Activated CD8-positive, alpha-beta memory T cell treated with anti-CD3 and anti-CD28 coated beads for 1 hour (primary cell): ENCODE results near the gene POLR2B.
"Not testable (repeated sequence)": the region's sequence is repeated elsewhere in the genome, so short reads cannot be mapped to it uniquely, and the experiment has no call there.

Experiments
- DNase-seq, 2 donors: peaks; one replicate each; pipeline ENCODE4 v3.0.0-alpha.2; 2020; ENCODE audit warnings: low read depth in 1 of 2; ENCODE audit errors: extremely low read depth in 1 of 2

POLR2B gene

GRCh38 chr4:56986192-56986591 is 7.5 kb downstream of the POLR2B start:
- no peak for DNase-seq

- DNase-seq, result no peak
Observed at GRCh38 chr4:56986952-56987351, 8.3 kb downstream of the POLR2B start.

GRCh38 chr4:56990109-56990905 is 11.6 kb downstream of the POLR2B start:
- DNase-seq, result no peak

- no peak for DNase-seq
Observed at GRCh38 chr4:56995525-56995924, 16.8 kb downstream of the POLR2B start.

- no peak for DNase-seq
Observed at GRCh38 chr4:56999751-57000150, 21.1 kb downstream of the POLR2B start.

- no peak for DNase-seq
Observed at GRCh38 chr4:57013543-57014120, 34.9 kb downstream of the POLR2B start.

- no peak for DNase-seq
Observed at GRCh38 chr4:57018980-57019379, 40.3 kb downstream of the POLR2B start.

- no peak for DNase-seq
Observed at GRCh38 chr4:57020467-57021101, 41.9 kb downstream of the POLR2B start.

- no peak for DNase-seq
Observed at GRCh38 chr4:57023104-57023503, 44.4 kb downstream of the POLR2B start.

- no peak for DNase-seq
Observed at GRCh38 chr4:57034520-57034919, 55.8 kb downstream of the POLR2B start.

GRCh38 chr4:57037982-57038604 is 59.4 kb downstream of the POLR2B start:
- DNase-seq, result no peak

GRCh38 chr4:57039345-57039744 is 60.6 kb downstream of the POLR2B start:
- no peak for DNase-seq

- no peak for DNase-seq
Observed at GRCh38 chr4:57040510-57040909, 61.8 kb downstream of the POLR2B start.

GRCh38 chr4:57041020-57041419 is 62.3 kb downstream of the POLR2B start:
- DNase-seq, result no peak

- no peak for DNase-seq
Observed at GRCh38 chr4:57042711-57043169, 64.0 kb downstream of the POLR2B start.

GRCh38 chr4:57043347-57044251 is 64.9 kb downstream of the POLR2B start:
- DNase-seq, result no peak

GRCh38 chr4:57044279-57044678 is 65.6 kb downstream of the POLR2B start:
- DNase-seq, result no peak

- DNase-seq, result no peak
Observed at GRCh38 chr4:57044996-57045395, 66.3 kb downstream of the POLR2B start.

- not testable (repeated sequence) for DNase-seq
Observed at GRCh38 chr4:57047046-57047445, 68.3 kb downstream of the POLR2B start.

- DNase-seq, result no peak
Observed at GRCh38 chr4:57048590-57049304, 70.1 kb downstream of the POLR2B start.
